ENCODE data around the gene CHST1. TPM values are rescaled to one million over a fixed set of nuclear protein-coding genes. Genes with fewer than 3 reads are reported as not detected.

The CHST1 gene
- total and polyA plus RNA-seq, 10 of the 15 experiments (the other 5 are each of a cell fraction or from before 2014, with no cell fraction given) = not detected

DNA sequence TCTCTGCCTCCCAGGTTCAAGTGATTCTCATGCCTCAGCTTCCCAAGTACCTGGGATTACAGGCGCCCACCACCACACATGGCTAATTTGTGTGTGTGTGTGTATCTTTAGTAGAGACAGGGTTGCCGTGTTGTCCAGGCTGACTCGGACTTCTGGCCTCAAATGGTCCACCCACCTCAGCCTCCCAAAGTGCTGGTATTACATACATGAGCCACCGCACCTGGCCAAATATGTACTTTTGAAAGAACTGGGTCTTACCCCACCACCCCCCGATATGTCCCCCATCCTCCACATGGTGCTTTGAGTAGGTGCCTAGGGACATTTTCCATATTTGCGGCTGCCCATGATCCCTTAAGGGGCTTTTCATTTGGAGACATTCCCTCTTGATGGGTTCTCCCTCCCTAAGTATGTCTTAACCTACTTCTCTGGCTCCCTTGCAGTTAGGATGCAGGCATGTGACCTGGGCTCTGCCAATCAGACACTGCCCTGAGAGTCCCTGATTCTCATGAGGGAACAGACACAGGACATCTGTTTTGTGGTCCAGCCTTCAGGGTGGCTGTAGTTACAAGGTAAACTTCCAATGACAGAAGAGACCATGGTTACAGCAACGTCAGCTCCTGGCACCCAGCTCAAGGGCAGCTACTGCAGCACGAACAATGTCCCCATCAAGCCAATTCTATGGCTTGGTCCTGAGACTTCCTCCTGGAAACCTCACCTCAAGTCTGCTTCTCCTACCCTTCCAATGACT is 48.4 kb downstream of the CHST1 start:
- no peak overlapping the region for H2AFZ ChIP-seq (ENCODE audit: control insufficient read depth, low read depth, low read length)
- no peaks in the 10 kb centered on the region for H3K79me2 ChIP-seq (ENCODE audit: control insufficient read depth, insufficient read depth, low read length)
- no peak overlapping the region for H3K4me2 ChIP-seq (ENCODE audit: control insufficient read depth, insufficient read depth)
- TF ChIP-seq IKZF2 (IDR thresholded peaks at IDR 0.05) = no peak
- no peak for TF ChIP-seq ASH2L (IDR thresholded peaks at IDR 0.05; ENCODE audit: borderline replicate concordance, low read depth)
- TF ChIP-seq, protein P1, sequence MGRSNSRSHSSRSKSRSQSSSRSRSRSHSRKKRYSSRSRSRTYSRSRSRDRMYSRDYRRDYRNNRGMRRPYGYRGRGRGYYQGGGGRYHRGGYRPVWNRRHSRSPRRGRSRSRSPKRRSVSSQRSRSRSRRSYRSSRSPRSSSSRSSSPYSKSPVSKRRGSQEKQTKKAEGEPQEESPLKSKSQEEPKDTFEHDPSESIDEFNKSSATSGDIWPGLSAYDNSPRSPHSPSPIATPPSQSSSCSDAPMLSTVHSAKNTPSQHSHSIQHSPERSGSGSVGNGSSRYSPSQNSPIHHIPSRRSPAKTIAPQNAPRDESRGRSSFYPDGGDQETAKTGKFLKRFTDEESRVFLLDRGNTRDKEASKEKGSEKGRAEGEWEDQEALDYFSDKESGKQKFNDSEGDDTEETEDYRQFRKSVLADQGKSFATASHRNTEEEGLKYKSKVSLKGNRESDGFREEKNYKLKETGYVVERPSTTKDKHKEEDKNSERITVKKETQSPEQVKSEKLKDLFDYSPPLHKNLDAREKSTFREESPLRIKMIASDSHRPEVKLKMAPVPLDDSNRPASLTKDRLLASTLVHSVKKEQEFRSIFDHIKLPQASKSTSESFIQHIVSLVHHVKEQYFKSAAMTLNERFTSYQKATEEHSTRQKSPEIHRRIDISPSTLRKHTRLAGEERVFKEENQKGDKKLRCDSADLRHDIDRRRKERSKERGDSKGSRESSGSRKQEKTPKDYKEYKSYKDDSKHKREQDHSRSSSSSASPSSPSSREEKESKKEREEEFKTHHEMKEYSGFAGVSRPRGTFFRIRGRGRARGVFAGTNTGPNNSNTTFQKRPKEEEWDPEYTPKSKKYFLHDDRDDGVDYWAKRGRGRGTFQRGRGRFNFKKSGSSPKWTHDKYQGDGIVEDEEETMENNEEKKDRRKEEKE (IDR thresholded peaks at IDR 0.05) = no peak
- TF ChIP-seq HDAC2 (IDR thresholded peaks at IDR 0.05) = no peak
- TF ChIP-seq ATF7 (IDR thresholded peaks at IDR 0.05; ENCODE audit: low read depth) = no peak
- no peak for TF ChIP-seq TAF1 (IDR thresholded peaks at IDR 0.05; ENCODE audit: borderline replicate concordance, low read depth, low read length)
- TF ChIP-seq ZNF274 (IDR thresholded peaks at IDR 0.05; ENCODE audit: insufficient read depth, insufficient read length) = no peak
- no peak for TF ChIP-seq PAX8 (IDR thresholded peaks at IDR 0.05)
- TF ChIP-seq STAT1 (conservative IDR thresholded peaks at IDR 0.05) = no peak
- no peak for TF ChIP-seq NR2C1 (IDR thresholded peaks at IDR 0.05)
- no peak for TF ChIP-seq SPI1 (IDR thresholded peaks at IDR 0.05; ENCODE audit: borderline replicate concordance, insufficient read depth, low read depth, low read length)
- TF ChIP-seq MXI1 (IDR thresholded peaks at IDR 0.05; ENCODE audit: low read depth, low read length) = no peak
- TF ChIP-seq CEBPB (IDR thresholded peaks at IDR 0.05; ENCODE audit: borderline replicate concordance in 1 of 2, low read depth in 2 of 2, low read length in 2 of 2) = no peak
- no peak for TF ChIP-seq MEF2A (IDR thresholded peaks at IDR 0.05; ENCODE audit: insufficient read depth, low read depth, low read length)
- ATAC-seq (no peak), FAIRE-seq (no peak), DNase-seq (ENCODE audit: low read depth, low spot score) (no peak)
- SMC1A ChIA-PET (ENCODE audit: uncharacterized antibody, unreplicated experiment) = no interaction called here
- no peak overlapping the region for H3K4me3 ChIP-seq
- intact Hi-C loops (cut with micrococcal nuclease; ENCODE audit: unreplicated experiment) (no loop called here), in situ Hi-C loops (cut with MboI) (no loop called here)
- RAD21 ChIA-PET (ENCODE audit: unreplicated experiment) = no interaction called here
- no peaks in the 10 kb centered on the region for H3K36me3 ChIP-seq (ENCODE audit: control insufficient read depth in 2 of 2, insufficient read depth in 2 of 2, low read length in 1 of 2)
- no peaks in the 10 kb centered on the region for H3K4me1 ChIP-seq (ENCODE audit: control insufficient read depth, insufficient read depth, low read length)
- peaks cover 3% of the 10 kb centered on the region; the same call in 1 of the 3 replicates for H3K9me3 ChIP-seq (replicated peaks; ENCODE audit: control insufficient read depth, insufficient read depth, low read length)
- no TSS peak for BruUV-seq (replicated peaks)
- POLR2A ChIA-PET = no interaction called here
- no peaks in the 10 kb centered on the region for H3K27me3 ChIP-seq (replicated peaks in 1 of 2; ENCODE audit: control insufficient read depth in 2 of 2, insufficient read depth in 2 of 2, low read length in 1 of 2)
- no peaks in the 10 kb centered on the region; the same call in 1 of the 2 replicates for H4K20me1 ChIP-seq (ENCODE audit: control insufficient read depth, insufficient read depth)
- H3K27ac ChIP-seq (ENCODE audit: control insufficient read depth, insufficient read depth) = no peak overlapping the region
- H3K9ac ChIP-seq (ENCODE audit: control insufficient read depth, insufficient read depth, low read length) = no peak overlapping the region
- WGBS (ENCODE audit: insufficient coverage, insufficient replicate concordance, low lambda C conversion rate, missing lambda C conversion rate) = 22% methylated on average over 8 of the region's 8 CpGs
- CTCF ChIA-PET = interaction anchor here (1.1 kb wide), 1 partner anchor 9 kb away, joined by 3 read pairs; no protein-coding TSS in a partner anchor
